Memory B cell (primary cell): ENCODE measurements around the gene SERPINB12.

Source experiments
- ATAC-seq: fragments of 150-1000 bp; cut with Tn5 transposase; 2 replicates; pipeline ENCODE4 v1.10.0; 2021; ENCODE audit warnings: low read depth, mild to moderate bottlenecking, moderate library complexity
- DNase-seq, 2 donors: peaks; one replicate each; pipeline ENCODE4 v3.0.0; 2022; ENCODE audit warnings: low spot score in 2 of 2
- H3K27ac Mint-ChIP-seq: one replicate; pipeline ENCODE4 v1.8.0; 2022; ENCODE audit warnings: mild to moderate bottlenecking, moderate library complexity, mixed read lengths
- H3K27me3 Mint-ChIP-seq: one replicate; pipeline ENCODE4 v1.8.0; 2022; ENCODE audit warnings: mixed read lengths
- H3K36me3 Mint-ChIP-seq: one replicate; pipeline ENCODE4 v1.8.0; 2022; ENCODE audit warnings: mild to moderate bottlenecking, mixed read lengths
- H3K4me1 Mint-ChIP-seq: one replicate; pipeline ENCODE4 v1.8.0; 2022; ENCODE audit warnings: mixed read lengths
- H3K4me3 Mint-ChIP-seq: one replicate; pipeline ENCODE4 v1.8.0; 2022; ENCODE audit warnings: mild to moderate bottlenecking, moderate library complexity, mixed read lengths
- H3K9me3 Mint-ChIP-seq: one replicate; pipeline ENCODE4 v1.8.0; 2022; ENCODE audit warnings: mixed read lengths

The SERPINB12 gene, protein sequence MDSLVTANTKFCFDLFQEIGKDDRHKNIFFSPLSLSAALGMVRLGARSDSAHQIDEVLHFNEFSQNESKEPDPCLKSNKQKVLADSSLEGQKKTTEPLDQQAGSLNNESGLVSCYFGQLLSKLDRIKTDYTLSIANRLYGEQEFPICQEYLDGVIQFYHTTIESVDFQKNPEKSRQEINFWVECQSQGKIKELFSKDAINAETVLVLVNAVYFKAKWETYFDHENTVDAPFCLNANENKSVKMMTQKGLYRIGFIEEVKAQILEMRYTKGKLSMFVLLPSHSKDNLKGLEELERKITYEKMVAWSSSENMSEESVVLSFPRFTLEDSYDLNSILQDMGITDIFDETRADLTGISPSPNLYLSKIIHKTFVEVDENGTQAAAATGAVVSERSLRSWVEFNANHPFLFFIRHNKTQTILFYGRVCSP

DNA sequence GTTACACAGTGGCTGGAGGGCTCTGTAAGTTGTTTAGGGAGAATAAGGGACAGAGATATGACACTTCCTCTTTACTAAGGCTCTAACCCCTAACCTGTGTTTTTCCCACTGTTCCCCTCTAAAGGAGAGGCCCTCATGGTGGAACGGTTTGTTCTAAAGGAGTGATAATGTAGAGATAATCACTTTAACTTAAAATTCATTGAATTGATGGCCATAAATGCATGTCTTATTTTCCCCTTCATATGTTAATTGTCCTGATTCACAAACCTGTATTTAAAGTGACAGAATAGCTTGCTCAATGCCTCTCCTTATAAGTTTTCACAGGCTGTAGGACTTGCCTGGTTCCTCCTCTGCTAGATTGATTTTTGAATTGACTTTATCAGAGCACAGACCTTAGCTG is at the start of gene SERPINB12:
SERPINB12 (plus strand) TSS at position 301 of the 400 bp plus-strand sequence. CDS start 13,791 bp downstream, outside the sequence.
- Mint-ChIP-seq H3K9me3 (no peaks in the 10 kb centered on the region), H3K4me3 (no peak within 1 kb of the TSS), H3K4me1 (no peaks in the 10 kb centered on the region), H3K36me3 (no peaks in the 10 kb centered on the region), H3K27ac (no peak within 1 kb of the TSS), H3K27me3 (peaks cover 7% of the 10 kb centered on the region)
- ATAC-seq (no peak), DNase-seq (no peak)

DNA sequence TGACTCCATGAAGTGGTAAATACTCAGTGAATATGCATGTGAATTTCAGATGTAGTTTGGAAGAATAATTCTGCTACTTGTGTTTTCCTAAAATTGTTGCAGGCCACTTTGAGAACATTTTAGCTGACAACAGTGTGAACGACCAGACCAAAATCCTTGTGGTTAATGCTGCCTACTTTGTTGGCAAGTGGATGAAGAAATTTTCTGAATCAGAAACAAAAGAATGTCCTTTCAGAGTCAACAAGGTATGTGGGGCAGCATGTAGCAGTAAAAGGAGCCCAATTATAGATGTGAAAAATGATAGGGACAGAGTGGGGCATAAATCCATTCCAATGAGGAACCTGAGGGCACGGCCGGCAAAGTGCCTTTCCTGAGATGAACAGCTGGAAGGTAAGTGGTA is 49.3 kb upstream of the SERPINB12 start:
- no peaks in the 10 kb centered on the region for H3K9me3 Mint-ChIP-seq
- no peak overlapping the region for H3K4me3 Mint-ChIP-seq
- no peaks in the 10 kb centered on the region for H3K4me1 Mint-ChIP-seq
- DNase-seq (no peak), ATAC-seq (no peak)
- H3K27ac Mint-ChIP-seq: no peak overlapping the region
- peaks cover 5% of the 10 kb centered on the region for H3K27me3 Mint-ChIP-seq
- no peaks in the 10 kb centered on the region for H3K36me3 Mint-ChIP-seq

DNA sequence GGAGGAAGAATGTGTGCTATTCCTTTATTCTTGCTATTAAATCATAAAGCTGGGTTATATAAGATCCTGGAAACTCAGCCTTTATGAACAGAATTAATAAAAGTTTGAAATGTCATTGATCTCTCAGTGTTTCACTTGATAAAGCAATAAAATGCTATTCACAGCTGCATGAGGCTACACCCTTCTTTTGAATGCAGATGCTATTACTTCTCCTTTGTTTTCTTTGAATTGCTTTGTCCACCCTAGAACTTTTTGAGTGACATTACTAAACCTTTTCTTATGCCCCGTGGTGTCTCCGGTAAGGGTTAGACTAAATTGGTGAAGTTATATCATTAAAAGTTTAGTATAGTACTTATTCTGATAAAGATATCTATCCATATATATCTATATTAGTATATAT is 46.5 kb upstream of the SERPINB12 start:
- no peaks in the 10 kb centered on the region for H3K4me1 Mint-ChIP-seq
- no peaks in the 10 kb centered on the region for H3K9me3 Mint-ChIP-seq
- DNase-seq (no peak), ATAC-seq (no peak)
- peaks cover 5% of the 10 kb centered on the region for H3K27me3 Mint-ChIP-seq
- H3K36me3 Mint-ChIP-seq: no peaks in the 10 kb centered on the region
- H3K27ac Mint-ChIP-seq: no peak overlapping the region
- no peak overlapping the region for H3K4me3 Mint-ChIP-seq

DNA sequence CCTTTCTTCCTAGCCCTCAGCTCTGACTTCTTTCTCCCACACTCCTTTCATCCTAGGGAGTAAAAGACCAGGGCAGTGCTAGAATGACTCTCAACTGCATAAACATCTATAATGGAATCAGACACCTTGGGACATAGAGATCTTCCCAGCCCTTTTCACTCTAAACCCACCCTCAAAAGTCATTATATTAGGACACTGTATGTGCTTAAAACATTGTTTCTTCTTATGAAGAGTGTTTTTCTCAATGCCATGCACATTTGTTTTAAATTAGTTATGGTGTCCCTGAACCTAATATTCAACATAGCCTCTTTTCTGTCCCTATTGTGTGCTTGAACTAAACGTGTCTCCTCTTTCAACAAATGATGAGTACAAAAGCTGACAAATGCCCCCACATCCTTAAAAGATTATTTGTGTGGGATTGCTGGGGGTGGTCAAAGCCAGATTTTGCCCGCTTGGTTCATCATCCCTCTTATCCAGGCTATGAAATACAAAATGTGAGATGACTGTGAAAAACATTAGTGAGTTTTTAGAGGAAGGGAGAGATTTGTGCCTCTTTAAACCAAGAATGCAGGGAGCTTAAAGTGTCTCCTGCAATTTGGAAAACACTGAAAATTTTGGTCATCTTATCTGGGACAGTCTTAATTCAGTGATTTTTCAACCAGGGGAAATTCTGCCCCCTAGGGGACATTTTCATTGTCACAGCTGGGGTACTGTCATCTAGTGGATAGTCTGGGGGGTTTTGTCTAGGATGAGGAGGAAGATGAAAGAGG is 36.4 kb upstream of the SERPINB12 start:
- no peaks in the 10 kb centered on the region for H3K36me3 Mint-ChIP-seq
- H3K27ac Mint-ChIP-seq: no peak overlapping the region
- H3K27me3 Mint-ChIP-seq: peaks cover 13% of the 10 kb centered on the region
- ATAC-seq (peak; percentile 39), DNase-seq (peak; percentile 9 to 23)
- H3K4me1 Mint-ChIP-seq: peaks cover 2% of the 10 kb centered on the region
- no peaks in the 10 kb centered on the region for H3K9me3 Mint-ChIP-seq
- no peak overlapping the region for H3K4me3 Mint-ChIP-seq

DNA sequence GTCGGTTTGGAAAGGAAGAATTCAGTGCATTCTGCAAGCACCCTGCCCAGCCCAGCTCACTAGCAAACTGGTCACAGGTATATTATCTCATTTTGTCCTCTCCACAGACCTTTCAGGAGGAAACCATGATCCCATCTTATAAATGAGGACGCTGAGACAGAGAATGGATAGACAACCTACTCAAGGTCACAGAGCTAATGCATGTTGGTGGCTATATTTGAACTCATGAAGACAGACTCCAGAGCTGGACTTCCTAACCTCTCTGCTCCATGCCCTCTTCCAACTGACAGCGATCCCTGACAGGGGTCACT is 35.9 kb upstream of the SERPINB12 start:
- Mint-ChIP-seq H3K27me3 (peaks cover 13% of the 10 kb centered on the region), H3K36me3 (no peaks in the 10 kb centered on the region), H3K4me1 (peaks cover 2% of the 10 kb centered on the region), H3K9me3 (no peaks in the 10 kb centered on the region), H3K4me3 (no peak overlapping the region), H3K27ac (no peak overlapping the region)
- ATAC-seq (no peak), DNase-seq (no peak)

DNA sequence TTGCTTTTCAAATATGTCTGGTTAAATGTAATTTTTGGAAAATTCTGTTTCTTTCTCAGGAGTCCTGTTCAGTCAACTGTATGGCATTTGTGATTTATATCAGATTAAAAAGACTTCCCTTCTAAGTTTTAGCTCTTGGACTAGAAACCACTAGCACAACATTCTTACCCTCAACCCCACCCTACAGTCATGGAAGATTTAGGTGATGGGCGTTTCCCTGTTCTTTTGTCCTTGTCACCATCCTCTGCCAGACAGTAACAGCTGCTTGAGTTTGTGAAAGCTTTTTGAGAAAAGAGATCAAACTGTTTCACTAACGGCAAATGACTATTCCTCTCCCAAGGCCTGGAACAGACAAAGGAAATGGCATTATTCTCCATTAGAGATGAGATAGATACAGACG is 33.6 kb upstream of the SERPINB12 start:
- H3K4me3 Mint-ChIP-seq: no peak overlapping the region
- no peak overlapping the region for H3K27ac Mint-ChIP-seq
- H3K9me3 Mint-ChIP-seq: no peaks in the 10 kb centered on the region
- DNase-seq (no peak), ATAC-seq (no peak)
- H3K36me3 Mint-ChIP-seq: no peaks in the 10 kb centered on the region
- peaks cover 2% of the 10 kb centered on the region for H3K4me1 Mint-ChIP-seq
- peaks cover 16% of the 10 kb centered on the region for H3K27me3 Mint-ChIP-seq

DNA sequence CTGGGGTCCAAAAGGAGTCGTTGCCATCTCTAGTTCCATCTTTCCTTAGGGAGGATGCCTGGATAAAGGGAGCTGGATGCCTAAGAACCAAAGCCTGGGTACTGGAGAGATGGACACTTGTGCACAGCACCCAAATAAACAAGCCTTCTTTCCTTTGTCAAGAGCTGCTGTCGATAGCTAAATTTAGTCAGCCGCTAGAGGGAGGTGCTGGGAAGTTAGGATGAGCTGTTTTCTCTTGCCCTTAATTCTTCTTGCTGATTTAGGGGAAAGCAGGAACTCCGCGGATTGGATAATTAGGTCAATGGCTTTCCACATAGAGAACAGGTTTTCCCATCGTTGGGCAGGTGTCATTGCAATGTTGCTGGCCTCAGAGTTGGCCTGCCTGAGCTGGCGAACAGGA is 30.9 kb upstream of the SERPINB12 start:
- no peaks in the 10 kb centered on the region for H3K9me3 Mint-ChIP-seq
- H3K4me1 Mint-ChIP-seq: no peaks in the 10 kb centered on the region
- ATAC-seq (no peak), DNase-seq (no peak)
- H3K27ac Mint-ChIP-seq: no peak overlapping the region
- H3K27me3 Mint-ChIP-seq: peaks cover 13% of the 10 kb centered on the region
- no peak overlapping the region for H3K4me3 Mint-ChIP-seq
- H3K36me3 Mint-ChIP-seq: no peaks in the 10 kb centered on the region

DNA sequence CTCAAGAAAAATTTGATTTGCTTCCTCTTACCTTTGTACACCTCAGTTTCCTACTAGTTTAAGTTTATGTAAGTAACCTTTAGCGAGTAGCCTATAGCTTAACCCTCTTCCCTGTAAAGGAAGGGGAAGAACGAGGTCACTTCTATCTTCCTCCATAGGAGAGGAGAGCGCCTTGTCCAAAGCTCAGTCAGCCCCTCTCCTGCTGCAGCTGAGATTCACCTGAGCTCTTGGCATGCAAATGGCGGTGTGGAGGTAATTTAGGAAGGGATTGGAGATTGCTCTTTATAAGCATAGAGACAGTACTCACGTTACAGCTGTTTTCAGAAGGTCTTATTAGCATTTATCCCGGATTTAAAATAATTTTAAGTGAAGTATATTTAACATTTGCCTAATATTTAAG is 27.8 kb upstream of the SERPINB12 start:
- no peak overlapping the region for H3K4me3 Mint-ChIP-seq
- no peak overlapping the region for H3K27ac Mint-ChIP-seq
- DNase-seq: no peak
- H3K4me1 Mint-ChIP-seq: peaks cover 5% of the 10 kb centered on the region
- no peaks in the 10 kb centered on the region for H3K9me3 Mint-ChIP-seq
- H3K27me3 Mint-ChIP-seq: peaks cover 10% of the 10 kb centered on the region
- no peaks in the 10 kb centered on the region for H3K36me3 Mint-ChIP-seq
- no peak for ATAC-seq

DNA sequence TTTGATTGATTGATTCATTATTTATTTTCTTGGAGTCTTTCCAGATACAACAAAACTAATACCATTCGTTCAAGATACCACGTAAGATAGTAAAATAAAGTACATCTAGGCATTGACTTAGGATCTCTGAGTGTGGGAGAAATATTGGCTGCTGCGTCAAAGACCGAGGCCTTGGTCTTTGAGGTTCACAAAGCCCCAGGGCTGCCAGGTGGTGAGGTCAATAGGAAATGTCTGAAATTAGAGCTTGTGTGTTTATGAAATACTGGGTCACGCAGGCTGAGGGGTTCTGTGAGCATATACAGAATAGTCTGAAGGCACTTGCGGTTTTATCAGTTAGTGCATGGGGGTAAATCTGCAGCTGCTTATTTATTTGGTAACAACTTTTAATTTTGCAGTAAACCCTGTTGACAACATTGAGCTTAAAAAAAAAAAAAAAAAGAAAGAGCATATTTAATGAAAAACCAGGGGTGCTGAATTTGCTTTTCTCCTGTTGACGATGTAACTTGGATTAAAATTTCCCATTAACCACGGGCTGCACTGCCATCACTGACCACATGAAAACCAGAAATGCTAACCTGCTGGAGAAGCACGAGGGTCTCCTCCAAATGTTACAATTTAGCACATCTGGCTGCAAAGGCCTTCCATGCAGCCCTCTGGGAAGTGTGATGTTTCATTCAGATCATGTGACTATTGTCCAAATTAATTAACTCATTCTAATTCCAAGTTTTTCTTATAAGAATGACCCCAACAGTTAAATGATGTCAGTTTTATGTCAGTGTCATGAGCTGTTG is 27.1 kb upstream of the SERPINB12 start:
- Mint-ChIP-seq H3K4me3 (no peak overlapping the region), H3K27me3 (peaks cover 11% of the 10 kb centered on the region), H3K4me1 (peaks cover 5% of the 10 kb centered on the region), H3K9me3 (no peaks in the 10 kb centered on the region), H3K27ac (no peak overlapping the region), H3K36me3 (no peaks in the 10 kb centered on the region)
- DNase-seq: no peak
- no peak for ATAC-seq

DNA sequence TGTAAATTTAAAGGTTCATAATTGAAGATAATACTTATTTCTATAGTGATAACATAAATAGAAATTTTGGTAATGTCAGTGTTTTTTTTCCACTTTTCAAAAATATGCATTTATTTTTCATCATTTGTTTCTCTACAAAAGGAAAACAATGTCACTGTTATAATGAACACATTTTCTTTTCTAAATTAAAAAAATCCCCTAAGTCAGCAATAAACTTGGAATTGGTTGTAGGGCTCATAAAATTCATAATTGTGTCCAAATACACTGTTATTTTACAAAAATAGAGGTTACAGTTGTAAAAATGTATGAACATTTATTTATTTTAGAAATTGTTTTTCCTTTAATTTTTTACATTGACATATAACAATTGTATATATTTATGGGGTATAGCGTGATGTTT is 26.4 kb upstream of the SERPINB12 start:
- peaks cover 5% of the 10 kb centered on the region for H3K4me1 Mint-ChIP-seq
- no peak for DNase-seq
- H3K27ac Mint-ChIP-seq: no peak overlapping the region
- H3K27me3 Mint-ChIP-seq: peaks cover 12% of the 10 kb centered on the region
- no peak for ATAC-seq
- H3K36me3 Mint-ChIP-seq: no peaks in the 10 kb centered on the region
- H3K4me3 Mint-ChIP-seq: no peak overlapping the region
- no peaks in the 10 kb centered on the region for H3K9me3 Mint-ChIP-seq

DNA sequence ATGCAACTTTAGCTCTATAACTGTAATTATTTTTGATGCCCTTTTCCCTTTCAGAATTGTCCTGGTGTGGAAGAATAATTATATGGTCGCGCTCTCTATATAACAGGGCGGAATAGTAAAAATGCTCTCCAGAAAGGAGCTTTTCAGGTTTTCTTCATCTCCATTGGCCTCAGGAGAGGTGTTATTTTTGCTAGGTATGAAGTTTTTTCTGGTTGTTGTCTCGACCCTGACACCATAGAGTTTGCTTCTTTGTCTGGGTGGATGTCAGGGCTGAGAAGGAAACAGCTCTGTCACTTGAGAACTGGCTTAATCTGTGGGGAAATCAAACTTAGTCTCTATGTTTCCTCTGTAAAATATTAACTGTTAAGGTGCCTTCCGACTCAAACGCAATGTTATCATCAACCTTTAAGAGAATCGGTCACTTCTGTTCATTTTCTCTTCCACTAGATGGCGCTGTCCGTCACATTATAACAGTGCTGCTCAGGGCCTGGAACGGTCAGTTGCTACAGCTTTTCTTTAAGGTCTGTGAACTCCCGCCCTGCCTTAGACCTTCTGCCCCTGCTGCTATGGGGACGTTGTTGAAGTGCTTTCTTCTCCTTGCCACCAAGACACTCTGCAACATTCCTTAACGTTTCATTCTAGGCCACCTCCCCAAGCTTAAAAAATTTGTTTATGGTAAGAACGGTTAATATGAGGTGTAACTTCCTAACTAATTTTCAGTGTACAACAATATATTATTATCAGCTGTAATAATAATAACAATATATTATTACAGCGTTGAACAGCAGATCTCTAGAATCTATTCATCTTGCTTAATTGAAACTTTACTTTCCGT is 23.8 kb upstream of the SERPINB12 start:
- Mint-ChIP-seq H3K36me3 (no peaks in the 10 kb centered on the region), H3K4me1 (peaks cover 7% of the 10 kb centered on the region), H3K4me3 (no peak overlapping the region), H3K9me3 (no peaks in the 10 kb centered on the region), H3K27ac (no peak overlapping the region), H3K27me3 (peaks cover 14% of the 10 kb centered on the region)
- DNase-seq (peak; percentile 42 to 60), ATAC-seq (peak; percentile 86)

DNA sequence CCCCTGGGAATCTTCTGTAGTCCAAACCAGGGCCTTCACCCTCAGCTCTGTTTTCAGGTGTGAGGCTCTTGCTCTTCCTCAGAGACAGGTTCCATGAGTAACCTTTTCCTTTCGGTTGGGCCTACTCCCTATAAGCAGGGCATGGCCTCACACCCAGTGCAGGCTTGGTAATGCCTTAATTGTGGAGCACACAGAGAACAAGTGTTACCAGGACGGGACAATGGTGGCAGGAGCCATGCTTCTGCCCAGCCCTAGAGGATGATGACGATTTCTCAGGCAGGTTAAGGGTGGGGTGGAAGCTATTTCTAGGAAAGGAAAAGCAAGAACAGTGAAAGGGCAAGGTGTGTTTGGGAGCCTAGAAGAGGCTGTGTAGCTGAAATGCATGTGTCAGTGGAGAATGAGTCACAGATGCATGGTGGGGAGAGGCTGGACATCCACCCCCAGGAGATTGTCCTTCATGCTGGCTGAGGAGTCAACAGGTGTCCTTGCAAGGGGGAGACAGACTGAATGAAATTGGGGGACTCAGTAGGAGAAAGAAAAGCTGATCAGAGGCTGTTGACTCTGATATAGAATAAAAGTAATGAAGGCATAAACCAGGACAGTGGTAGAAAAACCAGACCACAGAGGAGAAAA is 22.0 kb upstream of the SERPINB12 start:
- Mint-ChIP-seq H3K4me1 (peaks cover 8% of the 10 kb centered on the region), H3K27ac (no peak overlapping the region), H3K9me3 (no peaks in the 10 kb centered on the region), H3K36me3 (no peaks in the 10 kb centered on the region), H3K4me3 (no peak overlapping the region), H3K27me3 (peaks cover 14% of the 10 kb centered on the region)
- no peak for DNase-seq
- ATAC-seq: no peak

DNA sequence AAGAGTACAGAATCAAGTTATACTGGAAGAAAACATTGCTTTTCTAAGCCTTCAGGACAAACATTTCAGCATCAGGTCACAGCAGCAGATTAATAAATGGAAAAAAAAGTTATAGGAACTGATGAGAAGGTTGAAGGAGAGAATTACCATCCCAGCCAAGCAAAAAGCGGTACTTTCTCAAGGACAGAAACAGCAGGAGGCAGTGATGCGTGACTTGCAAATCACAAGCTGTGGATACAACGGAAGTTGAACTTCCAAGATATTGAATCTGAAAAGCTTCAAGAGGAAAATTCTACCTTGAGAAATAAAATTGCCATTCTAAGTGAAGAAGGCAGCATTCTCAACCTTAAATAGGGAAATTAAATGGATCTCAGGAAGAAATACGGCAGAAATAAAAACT is 18.5 kb upstream of the SERPINB12 start:
- DNase-seq: no peak
- no peaks in the 10 kb centered on the region for H3K9me3 Mint-ChIP-seq
- H3K27me3 Mint-ChIP-seq: peaks cover 9% of the 10 kb centered on the region
- no peak overlapping the region for H3K4me3 Mint-ChIP-seq
- no peak overlapping the region for H3K27ac Mint-ChIP-seq
- no peak for ATAC-seq
- peaks cover 4% of the 10 kb centered on the region for H3K4me1 Mint-ChIP-seq
- H3K36me3 Mint-ChIP-seq: no peaks in the 10 kb centered on the region
